Measurements from ENCODE around the gene FAM163B.

DNA sequence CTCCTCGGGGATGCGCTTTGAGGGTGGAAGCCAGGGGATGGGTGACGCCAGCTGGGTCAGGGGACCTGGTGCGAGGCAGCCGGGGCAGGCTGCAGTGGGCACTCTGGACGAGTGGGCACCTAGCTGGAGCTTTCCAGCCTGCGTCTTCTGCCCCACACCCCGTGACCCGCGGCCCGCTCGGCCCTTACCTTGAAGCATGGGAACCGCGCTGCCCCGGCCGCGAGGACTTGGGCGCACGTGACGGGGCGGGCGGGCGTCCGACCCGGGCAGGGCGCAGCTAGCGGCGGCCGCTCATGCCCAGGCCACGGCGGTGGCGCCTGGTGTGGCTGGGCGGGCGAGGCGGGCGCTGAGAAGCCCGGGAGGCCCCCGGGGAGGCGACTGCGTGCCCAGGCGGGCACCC, 300 bp downstream of the FAM163B start:
- TF ChIP-seq POLR2A (IDR thresholded peaks at IDR 0.05) = no peak
- TF ChIP-seq, protein P1, sequence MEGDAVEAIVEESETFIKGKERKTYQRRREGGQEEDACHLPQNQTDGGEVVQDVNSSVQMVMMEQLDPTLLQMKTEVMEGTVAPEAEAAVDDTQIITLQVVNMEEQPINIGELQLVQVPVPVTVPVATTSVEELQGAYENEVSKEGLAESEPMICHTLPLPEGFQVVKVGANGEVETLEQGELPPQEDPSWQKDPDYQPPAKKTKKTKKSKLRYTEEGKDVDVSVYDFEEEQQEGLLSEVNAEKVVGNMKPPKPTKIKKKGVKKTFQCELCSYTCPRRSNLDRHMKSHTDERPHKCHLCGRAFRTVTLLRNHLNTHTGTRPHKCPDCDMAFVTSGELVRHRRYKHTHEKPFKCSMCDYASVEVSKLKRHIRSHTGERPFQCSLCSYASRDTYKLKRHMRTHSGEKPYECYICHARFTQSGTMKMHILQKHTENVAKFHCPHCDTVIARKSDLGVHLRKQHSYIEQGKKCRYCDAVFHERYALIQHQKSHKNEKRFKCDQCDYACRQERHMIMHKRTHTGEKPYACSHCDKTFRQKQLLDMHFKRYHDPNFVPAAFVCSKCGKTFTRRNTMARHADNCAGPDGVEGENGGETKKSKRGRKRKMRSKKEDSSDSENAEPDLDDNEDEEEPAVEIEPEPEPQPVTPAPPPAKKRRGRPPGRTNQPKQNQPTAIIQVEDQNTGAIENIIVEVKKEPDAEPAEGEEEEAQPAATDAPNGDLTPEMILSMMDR (IDR thresholded peaks at IDR 0.05) = no peak
